GM18861 (cell line): ENCODE data around the gene HTT-AS.
A peak's percentile ranks its signal among the peaks of the same experiment; 100 is the strongest.

ENCODE experiments used
- ATAC-seq: cut with Tn5 transposase; IDR thresholded peaks from one replicate; pipeline ENCODE4 v1.9.1; 2021; ENCODE audit not compliant: unreplicated experiment

The HTT-AS gene

DNA sequence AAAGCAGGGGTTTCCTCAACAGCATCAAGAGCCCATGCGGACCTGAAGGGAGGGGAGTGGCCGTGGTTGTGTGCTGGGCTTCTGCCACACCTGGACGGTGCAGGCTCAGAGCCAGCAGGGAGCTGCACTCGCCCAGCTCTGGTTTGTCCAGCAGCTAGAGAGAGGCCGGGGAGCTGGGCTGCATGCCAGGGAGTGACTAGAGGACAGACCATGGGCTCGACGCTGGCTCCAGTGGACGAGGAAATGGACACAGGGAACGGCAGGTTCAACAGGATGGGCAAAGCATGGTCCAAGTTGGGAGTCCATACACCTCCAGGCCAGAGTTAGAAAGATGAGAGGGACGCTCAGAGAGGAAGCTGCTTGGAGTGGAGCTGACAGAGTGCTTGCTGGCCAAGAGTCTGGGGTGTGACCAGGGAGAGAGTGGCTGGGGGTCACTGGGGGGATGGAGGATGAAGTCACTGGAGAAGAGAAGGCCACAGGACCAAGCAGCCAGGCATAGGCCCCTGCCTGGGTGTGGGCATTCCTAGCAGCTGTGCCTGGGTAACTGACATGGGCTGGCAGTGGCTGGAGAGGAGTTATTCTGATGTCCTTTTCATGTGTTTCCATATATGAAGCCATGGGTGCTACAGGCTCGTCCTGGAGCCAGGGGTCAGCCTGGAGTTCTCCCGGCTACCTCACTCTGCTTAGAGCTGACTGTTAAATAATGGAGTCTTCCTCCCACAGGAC lies 42.8 kb downstream of the HTT-AS start:
- ATAC-seq, result no peak

DNA sequence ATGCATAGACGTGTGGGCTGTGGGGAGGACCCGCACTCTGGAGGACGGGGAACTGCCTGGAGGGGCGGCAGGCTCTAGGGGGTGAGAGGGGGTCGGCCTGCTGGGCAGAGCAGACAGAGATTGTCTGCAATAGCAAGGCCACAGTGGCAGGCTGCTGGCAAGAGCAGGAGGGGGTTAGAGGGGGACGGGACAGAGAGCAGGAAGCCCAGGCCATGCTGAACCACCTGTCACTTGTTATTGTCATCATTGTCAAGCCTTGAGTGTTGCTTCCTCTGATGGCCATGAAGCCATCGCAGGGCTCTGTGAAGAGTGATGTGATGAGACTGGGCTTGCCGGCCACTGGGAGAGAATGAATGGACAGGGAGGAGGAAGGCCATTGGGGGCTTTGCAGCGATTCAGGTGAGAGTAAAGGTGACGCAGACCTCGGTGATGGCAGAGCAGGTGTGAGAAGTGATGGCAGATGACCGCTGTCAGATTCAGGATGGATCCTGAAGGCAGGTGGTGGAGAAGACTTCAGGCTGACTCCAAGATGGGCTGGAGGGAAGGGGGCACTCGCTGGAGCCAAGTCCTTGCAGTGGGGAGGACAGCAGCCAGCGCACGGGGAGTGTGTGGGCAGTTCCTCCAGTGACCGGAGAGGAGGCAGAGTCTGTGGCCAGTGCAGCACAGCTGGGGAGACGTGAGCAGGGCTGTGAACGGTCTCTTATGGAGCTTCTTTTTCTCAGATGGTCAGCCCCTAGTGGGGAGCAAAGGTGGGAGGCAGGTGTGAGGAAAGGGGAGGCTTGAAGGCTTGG lies 43.6 kb downstream of the HTT-AS start:
- ATAC-seq, result no peak

DNA sequence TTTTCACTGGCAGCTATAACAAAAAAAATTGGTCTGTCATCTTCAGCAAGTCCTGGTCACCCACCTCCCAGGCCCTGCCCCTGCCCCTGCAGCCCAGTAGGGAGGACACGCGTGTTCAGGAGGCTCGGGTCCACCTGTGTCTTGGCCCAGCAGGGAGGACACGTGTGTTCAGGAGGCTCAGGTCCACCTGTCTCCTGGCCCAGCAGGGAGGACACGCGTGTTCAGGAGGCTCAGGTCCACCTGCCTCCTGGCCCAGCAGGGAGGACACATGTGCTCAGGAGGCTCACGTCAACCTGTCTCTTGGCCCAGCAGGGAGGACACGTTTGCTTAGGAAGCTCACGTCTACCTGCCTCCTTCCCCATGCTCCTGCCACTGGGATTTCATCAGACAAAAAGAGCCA lies 44.9 kb downstream of the HTT-AS start:
- ATAC-seq, result no peak

DNA sequence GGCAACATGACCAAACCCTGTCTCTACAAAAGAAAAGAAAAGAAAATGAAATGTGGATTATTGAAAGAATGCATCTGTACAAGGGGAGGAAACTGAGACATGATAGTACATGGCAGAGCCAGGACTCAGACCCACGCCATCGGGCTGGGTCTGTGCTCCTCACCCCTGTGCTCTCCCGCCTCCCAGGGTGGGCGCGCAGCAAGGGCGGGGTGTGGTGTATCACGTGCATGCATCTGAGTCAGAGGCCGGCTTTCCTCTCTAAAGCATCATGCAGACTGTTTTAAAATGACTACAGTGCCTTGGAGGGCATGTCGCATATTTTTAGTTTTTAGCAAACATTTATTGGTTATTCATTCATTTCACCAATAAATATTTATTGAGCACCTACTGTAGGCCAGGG lies 47.8 kb downstream of the HTT-AS start:
- no peak for ATAC-seq

DNA sequence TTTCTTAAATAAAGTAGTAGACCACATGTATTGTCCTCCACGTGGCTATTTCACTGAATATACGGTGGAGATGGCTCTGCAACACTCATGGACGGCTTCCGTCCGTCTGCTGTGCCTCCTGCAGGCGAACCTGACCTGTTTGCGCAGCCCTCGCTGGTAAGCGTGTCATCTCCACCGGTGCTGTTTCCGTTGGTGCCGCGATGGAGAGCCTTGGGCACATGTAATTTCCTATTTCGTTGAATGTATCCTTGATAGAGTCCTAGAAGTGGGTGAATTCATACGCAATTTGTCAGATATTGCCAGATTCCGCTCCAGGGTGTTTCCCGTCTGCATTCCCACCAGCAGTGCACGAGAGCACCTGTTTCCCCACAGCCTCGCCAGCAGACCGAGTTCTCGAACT lies 48.5 kb downstream of the HTT-AS start:
- ATAC-seq, result no peak

DNA sequence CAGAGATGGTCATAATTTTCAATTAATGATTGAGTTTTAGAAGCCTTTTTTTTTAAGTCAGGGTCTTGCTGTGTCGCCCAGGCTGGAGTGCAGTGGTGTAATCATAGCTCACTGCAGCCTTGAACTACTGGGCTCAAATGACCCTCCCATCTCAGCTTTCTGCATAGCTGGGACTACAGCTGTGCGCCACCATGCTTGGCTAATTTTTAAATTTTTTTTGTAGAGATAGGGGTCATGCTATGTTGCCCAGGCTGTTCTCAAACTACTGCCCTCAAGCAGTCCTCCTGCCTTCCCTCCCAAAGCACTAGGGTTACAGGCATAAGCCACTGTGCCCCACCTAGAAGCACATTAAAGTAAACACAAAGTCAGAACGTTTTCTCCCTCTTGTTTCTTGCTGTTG lies 51.7 kb downstream of the HTT-AS start:
- ATAC-seq, result no peak

DNA sequence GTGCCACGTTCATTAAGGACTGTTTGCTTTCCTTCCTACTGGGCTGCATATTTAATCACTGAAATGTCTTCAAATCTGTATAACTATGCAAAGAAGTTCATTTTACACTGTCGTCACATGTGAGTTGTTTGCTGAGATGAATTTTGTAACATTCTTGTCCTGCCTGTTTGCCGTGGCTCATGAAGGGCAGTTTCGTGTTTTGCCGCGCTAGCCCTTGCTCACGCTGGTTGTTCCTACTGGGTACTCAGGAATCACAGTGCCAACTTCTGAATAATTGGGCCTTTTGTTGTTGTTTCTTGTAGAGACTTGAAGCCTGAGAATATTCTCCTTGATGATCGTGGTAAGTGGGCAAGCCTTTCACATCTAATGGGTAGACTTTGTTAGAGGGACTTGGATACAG lies 52.2 kb downstream of the HTT-AS start:
- no peak for ATAC-seq

DNA sequence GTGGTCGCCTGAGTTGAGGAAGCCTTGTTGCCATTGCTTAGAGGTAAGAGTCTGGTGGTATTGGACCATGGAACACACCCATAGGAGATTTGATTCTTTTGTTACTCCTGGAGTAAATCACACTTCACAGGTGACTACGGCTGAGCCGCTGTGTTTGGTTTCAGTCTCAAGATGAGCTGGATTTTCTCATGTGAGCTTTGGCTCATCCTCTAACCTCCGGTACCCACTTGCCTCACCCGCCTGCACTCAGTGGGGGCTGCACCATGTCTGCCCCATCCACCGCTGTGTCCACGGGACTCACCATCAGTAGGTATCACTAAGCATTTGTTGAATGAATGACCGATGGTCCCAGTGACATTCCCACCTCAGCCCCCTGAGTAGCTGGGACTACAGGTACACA lies 52.7 kb downstream of the HTT-AS start:
- no peak for ATAC-seq

DNA sequence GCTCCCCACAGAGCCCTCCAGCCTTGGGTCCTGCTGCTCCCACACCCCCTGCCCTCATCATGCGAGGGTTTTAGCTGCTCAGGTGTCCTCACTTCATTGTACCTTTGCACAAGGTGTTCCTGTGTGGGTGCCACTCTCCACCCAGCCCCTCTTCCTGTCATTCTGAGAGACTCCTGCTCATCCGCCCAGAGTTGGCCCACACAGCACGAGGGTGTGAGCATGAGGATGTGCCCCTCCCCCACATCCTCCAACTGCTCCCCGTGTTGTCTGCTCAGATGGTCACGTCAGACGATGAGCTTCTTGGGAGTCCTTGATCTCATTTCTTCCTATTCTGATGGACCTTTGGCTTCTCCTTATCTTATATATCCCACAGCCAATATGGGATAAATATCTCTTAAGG lies 53.2 kb downstream of the HTT-AS start:
- no peak for ATAC-seq

DNA sequence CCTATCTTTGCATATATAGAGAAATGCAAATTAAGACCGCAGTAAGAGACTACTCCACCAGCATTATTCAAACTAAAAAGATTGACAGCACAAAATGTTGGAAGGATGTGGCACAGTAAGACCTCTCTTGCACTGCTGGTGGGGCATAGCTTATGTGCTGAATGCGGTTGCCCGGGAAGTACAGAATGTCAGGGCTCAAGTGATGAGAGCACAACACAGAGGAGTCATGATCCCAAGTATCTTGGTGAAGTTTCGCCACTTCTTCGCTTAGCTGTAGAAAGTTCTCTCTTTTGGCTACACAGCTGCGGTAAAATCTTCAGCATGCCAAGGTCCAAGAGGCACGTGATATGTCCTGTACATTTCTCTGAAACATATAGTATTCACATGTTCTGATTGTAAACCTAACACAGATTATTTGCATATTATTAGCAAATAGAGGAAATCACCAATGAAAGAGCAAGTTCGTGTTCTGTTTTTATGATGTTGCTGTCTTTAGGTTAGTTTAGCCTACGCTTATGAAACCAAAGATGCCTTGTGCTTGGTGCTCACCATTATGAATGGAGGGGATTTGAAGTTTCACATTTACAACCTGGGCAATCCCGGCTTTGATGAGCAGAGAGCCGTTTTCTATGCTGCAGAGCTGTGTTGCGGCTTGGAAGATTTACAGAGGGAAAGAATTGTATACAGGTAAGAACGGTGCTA lies 55.0 kb downstream of the HTT-AS start:
- ATAC-seq, result no peak

DNA sequence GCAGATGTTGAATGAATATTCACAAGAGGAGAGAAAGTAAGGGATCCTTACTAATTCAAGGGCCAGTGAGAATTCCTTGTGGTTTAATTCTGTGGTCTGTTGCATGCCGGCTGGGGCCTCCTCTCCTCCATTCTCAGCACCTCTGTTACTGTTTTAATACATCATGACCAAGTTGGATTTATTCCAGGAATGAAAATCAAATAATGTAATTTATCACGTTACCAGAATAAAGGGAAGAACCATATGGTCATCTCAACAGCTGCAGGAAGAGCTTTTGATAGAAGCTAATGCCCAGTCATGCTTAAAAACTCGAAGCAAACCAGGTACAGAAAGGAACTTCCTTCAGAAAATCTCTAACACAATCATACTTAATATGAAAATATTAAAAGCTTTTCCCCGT lies 56.8 kb downstream of the HTT-AS start:
- no peak for ATAC-seq

DNA sequence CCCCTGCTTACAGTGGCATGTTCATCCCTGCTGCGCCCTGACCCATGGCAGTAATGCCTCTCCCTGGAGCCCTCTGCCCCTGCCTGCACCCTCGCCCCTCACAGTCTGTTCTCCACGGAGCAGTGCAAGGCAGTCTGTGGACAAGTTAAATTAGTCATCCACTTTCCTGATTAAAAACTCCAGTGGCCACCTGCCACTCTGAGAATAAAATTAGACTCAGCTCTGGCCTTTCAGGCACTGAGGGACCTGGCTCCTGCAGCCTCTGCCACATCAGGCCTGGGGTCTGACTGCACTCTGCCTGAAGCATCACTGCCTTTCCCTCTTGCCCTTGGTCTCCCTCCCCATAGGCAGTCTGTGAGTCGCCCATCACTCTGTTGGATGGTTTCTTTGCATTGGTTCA lies 57.4 kb downstream of the HTT-AS start:
- no peak for ATAC-seq

DNA sequence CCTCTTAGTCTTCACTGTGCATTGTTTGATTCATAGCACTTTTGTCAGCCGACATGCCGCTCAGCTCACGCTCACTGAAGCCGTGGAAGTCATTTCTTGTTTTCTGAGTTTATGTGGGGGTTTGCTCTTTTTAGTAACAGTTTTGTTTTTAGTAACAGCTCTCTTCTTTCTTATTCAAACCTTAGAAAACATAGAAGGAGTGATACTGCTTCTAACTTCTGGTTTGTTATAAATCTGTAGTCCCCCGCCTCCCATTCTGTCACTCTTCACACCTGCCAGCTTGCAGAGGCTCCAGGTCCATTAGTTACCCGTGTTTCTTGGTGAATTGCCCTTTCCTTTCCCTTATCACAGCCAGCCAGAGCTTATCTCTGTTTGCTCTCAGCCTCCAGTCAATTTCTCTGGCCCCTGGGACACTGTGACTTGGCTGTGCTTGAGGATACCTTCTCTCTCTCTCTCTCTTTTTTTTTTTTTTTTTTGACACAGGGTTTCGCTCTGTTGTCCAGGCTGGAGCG lies 60.4 kb downstream of the HTT-AS start:
- ATAC-seq, result peak; percentile 85
